Prostate gland (tissue), 2 donors: ENCODE measurements around the gene PIK3CD.

Experiments used
- CTCF ChIP-seq, 4 experiments: fragments of 200-600 bp in 2 of 4; fragments of 450-650 bp in 2 of 4; sonication (generic) in 2 of 4; IDR thresholded peaks; 1 replicate in 3 of 4; 2 replicates in 1 of 4; pipeline ENCODE4 v1.5.1; 2016 to 2019; ENCODE audit warnings: antibody characterized with exemption in 4 of 4, mild to moderate bottlenecking in 2 of 4, moderate library complexity in 2 of 4
- POLR2A ChIP-seq: fragments of 450-650 bp; IDR thresholded peaks from one replicate; pipeline ENCODE4 v1.6.1; 2016; ENCODE audit warnings: antibody characterized with exemption, mild to moderate bottlenecking
- POLR2AphosphoS5 ChIP-seq: sonication (generic); formaldehyde crosslinking; IDR thresholded peaks from one replicate; pipeline ENCODE4 v1.6.1; 2017; ENCODE audit warnings: antibody characterized with exemption

- TF ChIP-seq CTCF (IDR thresholded peaks at IDR 0.05) (no peak), POLR2AphosphoS5 (no peak), POLR2A (no peak)
Observed at GRCh38 chr1:9659328-9659727, 7.8 kb downstream of the PIK3CD start.
